HG03064 (cell line): ENCODE measurements around the gene RPTOR.
"Not testable (repeated sequence)": the region's sequence is repeated elsewhere in the genome, so short reads cannot be mapped to it uniquely, and the experiment has no call there.

Experiments
- ATAC-seq: cut with Tn5 transposase; IDR thresholded peaks from one replicate; pipeline ENCODE4 v1.9.1; 2021; ENCODE audit warnings: low read depth; ENCODE audit not compliant: unreplicated experiment

RPTOR gene

GRCh38 chr17:80803451-80804428 is 259.1 kb downstream of the RPTOR start:
- no peak for ATAC-seq

GRCh38 chr17:80804466-80804865 is 259.8 kb downstream of the RPTOR start:
- ATAC-seq = no peak

GRCh38 chr17:80805032-80805751 is 260.6 kb downstream of the RPTOR start:
- no peak for ATAC-seq

GRCh38 chr17:80807014-80807413 is 262.4 kb downstream of the RPTOR start:
- ATAC-seq = no peak

GRCh38 chr17:80807882-80808281 is 263.2 kb downstream of the RPTOR start:
- ATAC-seq = no peak

GRCh38 chr17:80811181-80812105 is 266.8 kb downstream of the RPTOR start:
- no peak for ATAC-seq

- ATAC-seq = no peak
Measured at GRCh38 chr17:80812362-80813088, 267.9 kb downstream of the RPTOR start.

GRCh38 chr17:80813318-80813717 is 268.7 kb downstream of the RPTOR start:
- no peak for ATAC-seq

GRCh38 chr17:80814491-80814890 is 269.9 kb downstream of the RPTOR start:
- no peak for ATAC-seq

GRCh38 chr17:80815151-80815681 is 270.6 kb downstream of the RPTOR start:
- ATAC-seq = no peak

GRCh38 chr17:80815718-80816117 is 271.1 kb downstream of the RPTOR start:
- ATAC-seq = not testable (repeated sequence)

- ATAC-seq = no peak
Measured at GRCh38 chr17:80816241-80817103, 271.8 kb downstream of the RPTOR start.

- ATAC-seq = no peak
Measured at GRCh38 chr17:80817321-80817845, 272.7 kb downstream of the RPTOR start.

- ATAC-seq = no peak
Measured at GRCh38 chr17:80817861-80818260, 273.2 kb downstream of the RPTOR start.

- no peak for ATAC-seq
Measured at GRCh38 chr17:80818871-80819270, 274.2 kb downstream of the RPTOR start.

GRCh38 chr17:80819422-80820164 is 275.0 kb downstream of the RPTOR start:
- ATAC-seq = no peak

GRCh38 chr17:80820331-80820730 is 275.7 kb downstream of the RPTOR start:
- ATAC-seq = no peak

- no peak for ATAC-seq
Measured at GRCh38 chr17:80821546-80821945, 276.9 kb downstream of the RPTOR start.
